ENCODE results near the gene PPIF.

Gene PPIF

DNA sequence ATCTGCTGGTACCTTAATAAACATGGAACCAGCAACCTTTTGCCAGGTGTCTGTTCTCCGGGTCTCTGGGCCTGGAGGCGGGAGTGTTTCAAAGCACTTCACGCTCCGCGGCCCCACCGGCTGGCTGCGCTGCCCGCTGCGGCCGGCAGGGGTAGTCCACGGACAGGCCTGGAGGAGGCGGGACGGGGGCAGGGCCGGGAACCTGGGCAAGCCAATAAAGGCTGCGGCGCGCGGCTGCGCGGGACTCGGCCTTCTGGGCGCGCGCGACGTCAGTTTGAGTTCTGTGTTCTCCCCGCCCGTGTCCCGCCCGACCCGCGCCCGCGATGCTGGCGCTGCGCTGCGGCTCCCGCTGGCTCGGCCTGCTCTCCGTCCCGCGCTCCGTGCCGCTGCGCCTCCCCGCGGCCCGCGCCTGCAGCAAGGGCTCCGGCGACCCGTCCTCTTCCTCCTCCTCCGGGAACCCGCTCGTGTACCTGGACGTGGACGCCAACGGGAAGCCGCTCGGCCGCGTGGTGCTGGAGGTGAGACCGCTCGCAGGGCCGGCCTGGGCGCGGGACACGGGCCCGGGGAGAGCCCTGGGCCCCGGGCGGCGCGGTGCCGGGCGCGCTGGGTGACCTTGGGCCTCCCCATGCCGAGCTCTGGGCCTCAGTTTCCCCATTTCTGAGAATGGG lies at the start of gene PPIF:
Gene PPIF (plus strand): TSS at position 244 of the 668 bp plus-strand sequence. CDS start 80 bp downstream, at position 324.
- peak; percentile 96 for DNase-seq

DNA sequence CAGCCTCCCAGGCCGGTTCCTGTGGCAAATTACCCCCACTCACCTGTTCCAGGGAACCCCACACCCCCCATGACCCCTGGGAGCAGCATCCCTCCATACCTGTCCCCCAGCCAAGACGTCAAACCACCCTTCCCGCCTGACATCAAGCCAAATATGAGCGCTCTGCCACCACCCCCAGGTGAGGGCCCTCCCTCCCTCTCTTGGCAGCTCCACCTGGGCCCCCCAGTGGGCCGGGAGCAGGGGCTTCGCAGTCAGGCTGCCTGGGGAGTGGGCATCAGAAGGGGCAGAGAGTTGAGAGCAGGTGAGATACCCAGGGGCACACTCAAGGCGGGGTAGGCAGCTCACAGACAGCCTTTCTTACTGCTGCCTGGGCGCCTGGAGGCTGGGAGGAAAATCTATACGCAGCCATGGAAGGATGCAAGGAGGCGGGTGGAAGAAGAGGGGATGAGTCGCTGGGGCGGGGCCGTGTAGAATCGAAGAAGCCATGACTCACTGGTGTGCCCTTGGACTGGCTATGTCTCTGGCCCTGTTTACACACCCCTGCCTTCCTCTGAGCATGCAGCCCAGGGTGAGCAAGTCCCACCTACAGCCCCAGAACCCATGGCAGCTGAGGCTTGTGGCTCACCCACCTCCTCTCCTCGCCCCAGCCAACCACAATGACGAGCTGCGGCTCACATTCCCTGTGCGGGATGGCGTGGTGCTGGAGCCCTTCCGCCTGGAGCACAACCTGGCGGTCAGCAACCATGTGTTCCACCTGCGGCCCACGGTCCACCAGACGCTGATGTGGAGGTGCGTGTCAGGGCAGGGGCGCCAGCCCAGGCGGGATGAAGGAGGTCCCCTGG lies 48.6 kb upstream of the PPIF start:
- DNase-seq: peak; percentile 57

DNA sequence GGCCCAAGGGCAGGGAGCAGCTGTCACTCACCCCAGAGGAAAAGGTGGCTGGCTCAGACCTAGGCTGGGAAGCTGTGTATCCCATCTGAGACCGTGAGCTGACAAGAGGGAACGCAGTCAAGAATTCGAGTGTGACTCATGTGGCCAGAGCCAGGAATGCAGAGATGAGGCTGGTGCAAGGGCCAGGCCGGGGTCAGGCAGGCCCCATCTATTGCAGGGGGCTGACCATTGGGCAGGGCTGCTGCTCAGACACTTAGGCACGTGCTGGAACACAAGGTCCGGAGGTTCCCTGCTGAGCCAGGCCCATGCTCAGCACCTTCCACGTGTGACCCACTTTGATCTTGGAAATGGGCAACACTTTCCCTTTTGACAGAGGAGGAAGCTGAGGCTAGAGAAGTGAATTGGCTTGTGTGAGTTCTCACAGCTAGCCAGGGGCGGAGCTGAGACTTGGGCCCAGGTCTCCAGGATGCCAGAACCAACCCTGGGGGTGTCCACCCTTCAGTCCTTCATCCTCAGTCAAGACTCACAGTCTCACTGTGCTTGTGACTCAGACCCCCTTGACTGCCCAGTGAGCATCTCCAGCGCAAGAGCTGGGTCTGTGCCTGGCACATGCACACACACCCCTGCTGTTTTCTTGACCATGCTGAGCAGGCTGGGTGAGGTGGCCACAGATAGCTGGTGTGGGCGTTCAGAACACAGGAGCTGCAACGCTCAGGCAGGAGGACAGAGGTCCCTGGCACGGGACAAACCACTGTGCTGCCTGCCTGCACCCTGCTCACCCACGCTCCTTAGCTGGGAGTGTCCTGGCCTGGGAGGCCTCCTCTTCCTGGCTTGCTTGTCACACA lies 47.6 kb upstream of the PPIF start:
- no peak for DNase-seq

DNA sequence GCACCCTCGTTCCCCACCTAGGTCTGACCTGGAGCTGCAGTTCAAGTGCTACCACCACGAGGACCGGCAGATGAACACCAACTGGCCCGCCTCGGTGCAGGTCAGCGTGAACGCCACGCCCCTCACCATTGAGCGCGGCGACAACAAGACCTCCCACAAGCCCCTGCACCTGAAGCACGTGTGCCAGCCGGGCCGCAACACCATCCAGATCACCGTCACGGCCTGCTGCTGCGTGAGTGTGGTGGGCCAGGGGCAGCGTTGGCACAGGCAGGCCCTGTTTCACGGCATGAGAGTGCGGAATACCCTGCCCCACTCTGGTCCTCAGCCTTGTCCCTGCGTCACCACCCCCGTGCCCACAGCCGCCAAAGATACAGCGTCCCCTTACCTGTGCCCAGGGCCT lies 46.6 kb upstream of the PPIF start:
- no peak for DNase-seq

DNA sequence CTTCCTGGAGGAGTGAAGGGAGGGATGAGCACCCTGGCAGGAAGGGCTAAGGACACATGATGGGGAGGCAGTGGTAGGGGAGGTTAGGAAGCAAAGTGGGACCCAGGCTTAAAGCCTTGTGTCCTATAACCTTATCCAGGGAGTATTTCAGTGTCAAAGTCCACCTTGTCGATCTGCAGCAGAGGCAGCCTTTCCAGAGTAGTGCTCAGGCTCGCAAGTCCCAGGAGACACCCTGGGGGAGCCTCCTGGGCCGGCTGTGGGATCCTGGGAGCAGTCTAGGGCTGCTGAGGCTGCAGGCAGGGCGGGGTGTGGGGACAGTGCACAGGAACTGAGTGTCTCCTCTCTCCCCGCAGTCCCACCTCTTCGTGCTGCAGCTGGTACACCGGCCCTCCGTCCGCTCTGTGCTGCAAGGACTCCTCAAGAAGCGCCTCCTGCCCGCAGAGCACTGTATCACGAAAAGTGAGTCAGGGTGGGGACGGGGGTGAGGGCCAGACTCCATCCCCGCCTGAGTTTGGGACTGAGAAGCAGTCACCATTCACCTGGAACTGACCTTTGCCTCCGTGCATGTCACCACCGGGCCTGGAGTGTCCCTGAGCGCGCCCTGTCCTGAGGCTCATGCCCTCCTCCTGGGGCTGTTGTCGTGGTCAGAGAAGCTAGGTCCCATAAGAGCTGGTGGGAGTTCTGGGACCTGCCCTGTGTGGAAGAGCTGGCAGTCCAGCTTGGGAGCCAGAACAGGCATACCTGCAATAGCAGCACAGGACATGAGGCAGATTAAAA lies 45.3 kb upstream of the PPIF start:
- DNase-seq: no peak

DNA sequence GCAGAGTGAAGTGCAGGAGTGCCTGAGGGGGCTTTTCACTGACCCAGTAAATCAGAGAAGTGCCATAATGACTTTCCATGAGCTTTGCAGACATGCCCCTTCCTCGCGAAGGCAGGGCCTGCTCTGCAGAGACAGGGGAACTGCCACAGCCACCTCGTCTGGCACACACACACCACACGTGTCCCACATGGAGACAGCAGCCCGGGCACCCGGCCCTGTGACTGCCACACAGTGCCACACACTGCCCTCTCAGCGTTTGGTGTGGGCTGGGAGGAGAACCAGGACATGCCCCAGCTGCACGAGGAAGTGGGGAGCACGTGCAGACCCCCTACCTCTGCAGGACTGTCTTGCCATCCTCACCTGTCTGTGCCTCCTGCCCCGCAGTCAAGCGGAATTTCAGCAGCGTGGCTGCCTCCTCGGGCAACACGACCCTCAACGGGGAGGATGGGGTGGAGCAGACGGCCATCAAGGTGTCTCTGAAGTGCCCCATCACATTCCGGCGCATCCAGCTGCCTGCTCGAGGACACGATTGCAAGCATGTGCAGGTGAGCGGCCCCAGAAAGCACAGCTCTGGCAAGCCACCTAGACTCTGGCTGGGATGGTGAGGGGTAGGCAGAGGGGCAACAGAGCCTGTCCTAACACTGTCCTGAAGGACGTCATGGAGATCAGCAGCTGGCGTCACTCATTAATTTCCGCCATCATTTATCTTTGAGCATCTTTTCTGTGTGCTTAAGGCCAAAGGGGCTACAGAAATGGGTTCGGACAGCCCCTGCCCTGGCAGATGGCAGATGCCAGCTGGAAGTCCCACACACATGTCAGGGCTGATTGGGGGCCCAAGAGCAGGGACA lies 43.4 kb upstream of the PPIF start:
- no peak for DNase-seq

DNA sequence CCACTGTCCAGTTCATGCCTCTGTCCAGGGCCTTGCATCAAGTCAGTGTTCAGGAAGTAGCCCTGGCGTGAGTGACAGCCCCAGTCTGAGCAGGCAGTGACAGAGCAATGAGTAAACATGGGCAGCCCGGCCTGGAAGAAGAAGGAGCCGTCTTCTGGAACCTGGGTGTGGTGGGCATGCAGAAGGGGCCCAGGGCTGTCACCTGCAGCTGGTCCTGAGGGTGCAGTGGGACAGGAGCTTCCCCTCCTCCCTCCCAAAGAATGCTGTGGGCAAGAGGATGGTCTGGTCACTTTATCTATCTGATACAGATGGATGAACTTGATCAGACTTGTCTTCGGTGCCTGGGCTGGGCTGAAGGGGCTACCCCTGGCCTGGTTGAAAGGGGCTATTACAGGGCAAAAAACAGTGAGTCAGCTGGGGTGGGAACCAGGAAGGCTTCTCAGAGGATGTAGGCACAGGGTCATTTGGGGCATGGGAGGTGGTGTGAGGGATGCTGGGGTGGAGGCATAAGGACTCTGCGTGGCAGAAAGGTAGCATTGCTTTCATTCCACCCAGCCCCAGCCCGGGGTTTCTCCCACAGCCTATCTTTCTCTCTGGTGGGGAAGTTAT lies 42.7 kb upstream of the PPIF start:
- DNase-seq: no peak

DNA sequence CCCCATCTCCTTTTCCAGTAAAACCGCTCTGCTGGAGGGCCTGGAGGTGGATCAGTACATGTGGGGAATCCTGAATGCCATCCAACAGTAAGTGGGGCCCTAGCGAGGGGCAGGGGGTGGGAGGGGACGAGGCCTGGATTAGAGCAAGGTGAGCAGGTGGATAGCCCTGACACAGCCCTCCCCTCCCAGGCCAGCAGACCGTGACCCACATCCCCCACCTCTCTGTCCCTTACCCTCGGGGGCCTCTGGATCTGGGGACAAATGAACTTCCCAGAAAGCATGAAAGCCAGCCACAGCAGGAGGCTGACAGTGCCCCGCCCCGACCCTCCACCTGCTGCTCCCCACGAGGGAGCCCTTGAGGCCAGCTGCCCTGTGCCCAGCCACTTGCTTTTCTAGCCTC lies 41.8 kb upstream of the PPIF start:
- no peak for DNase-seq

DNA sequence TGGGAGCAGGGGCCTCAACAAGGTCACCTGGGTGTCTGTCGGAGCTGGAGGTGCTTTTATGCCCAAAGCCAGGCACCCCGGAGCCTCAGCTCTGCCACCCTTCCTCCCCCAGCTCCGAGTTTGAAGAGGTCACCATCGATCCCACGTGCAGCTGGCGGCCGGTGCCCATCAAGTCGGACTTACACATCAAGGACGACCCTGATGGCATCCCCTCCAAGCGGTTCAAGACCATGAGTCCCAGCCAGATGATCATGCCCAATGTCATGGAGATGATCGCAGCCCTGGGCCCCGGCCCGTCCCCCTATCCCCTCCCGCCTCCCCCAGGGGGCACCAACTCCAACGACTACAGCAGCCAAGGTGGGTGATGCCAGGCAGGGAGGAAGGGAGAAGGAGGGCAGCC lies 41.3 kb upstream of the PPIF start:
- no peak for DNase-seq

DNA sequence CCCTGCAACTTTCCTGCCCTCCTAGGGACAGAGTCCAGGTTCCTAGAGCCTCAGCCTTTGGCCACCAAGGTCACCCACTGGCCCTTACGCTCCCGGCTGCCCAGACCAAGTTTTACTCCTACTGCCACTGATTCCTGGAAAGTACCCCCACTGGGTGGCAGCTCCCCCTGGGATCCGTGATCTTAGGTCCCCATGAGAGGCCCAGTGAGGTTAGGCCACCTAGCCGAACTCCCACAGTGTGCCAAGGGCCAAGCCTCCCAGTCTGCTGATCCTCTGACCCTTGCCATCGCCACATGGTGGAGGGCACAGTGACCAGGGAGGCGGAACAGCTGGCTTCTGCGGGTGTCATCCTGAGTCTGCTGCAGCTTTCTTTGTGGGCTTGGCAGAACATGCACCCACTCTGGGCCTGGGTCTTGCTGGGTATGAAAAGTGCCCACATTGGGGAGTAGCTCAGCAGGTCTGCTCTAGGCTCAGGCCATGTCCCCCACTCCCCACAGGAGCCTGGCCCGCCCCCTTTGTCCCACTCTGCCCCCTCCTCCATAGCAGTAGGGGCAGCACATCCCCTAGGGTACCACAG lies 40.5 kb upstream of the PPIF start:
- DNase-seq: no peak

DNA sequence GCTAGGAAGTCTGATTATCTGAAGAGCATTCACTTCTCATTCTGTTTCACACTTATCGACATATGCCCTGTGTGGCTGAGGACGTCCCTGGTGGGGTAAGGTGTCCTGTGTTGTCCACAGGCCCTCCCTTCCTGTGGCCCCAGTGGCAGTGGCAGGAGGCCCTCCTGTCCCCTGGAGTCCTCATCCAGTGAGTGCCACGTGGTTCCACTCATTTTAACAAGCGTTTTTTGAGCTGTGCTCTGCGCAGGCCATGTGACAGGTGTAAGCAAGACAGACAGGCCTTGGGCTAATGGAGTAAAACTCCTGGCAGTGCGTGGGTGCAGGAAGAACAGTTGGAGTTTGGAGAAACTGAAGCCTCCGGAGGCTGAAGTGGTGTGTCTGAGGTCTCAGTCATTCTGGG lies 39.3 kb upstream of the PPIF start:
- DNase-seq: no peak

DNA sequence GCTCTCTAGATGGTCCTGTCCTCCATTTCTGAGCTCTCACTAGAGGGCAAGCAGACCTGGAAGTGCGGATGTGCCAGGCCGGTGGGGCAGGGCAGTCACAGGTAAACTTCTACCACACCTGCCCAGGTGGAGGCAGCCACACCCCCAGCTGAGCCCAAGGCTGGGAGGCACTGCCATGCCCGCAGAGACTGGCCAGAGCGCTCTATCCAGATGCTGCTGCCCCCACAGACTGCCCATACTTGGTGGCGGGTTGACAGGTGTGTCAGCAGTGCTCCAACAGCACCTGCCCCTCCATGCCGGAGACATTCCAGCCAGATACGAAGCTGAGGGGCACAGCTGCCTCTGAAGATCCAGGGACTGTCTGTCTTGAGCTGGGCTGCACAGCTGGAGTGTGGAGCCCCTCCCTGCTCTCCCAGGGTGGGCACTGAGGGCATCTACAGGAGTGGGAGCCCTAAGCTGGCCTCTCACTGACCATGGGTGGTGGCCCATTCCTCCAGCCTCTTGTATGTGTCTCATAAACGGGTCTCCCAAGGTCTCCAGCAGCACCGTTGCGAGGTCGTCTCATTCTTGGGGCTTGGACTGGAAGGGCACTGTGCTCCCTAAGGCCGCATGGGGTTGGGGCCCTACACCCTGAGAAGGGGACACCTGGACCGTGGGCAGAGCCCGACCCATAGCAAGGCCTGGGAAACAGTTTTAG lies 38.2 kb upstream of the PPIF start:
- no peak for DNase-seq

DNA sequence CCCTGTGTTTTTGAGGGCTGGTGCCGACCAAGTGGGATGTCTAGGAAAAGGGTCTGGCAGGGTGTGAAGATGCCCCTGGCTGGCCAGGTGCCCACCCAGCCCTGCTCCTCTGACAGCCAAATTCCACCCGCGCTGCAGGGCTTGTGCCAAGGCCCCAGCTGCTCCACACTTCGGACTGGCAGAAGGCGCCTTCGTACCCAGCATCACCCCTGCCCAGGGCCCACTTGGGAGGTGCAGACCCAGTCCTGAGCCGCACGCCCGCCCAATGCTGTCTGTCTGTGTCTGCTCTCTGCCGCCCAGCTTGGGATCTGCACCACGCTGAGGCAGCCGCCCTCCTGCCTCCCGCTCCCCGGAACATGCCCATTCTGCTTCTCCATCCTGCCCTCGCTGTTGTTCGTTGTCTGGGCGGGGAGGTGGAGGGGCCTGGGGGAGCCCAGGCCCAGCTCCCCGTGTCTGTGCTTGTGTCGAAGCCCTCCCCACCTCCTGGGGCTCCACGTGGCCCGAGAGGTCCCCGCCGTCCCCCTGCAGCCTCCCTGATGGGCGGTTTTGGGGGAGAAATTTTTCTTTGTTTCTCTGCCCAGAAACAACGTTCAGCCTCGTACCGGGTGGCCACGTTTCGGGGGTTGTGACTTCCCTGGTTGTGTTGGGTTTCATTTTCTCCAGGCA lies 36.9 kb upstream of the PPIF start:
- DNase-seq: no peak

DNA sequence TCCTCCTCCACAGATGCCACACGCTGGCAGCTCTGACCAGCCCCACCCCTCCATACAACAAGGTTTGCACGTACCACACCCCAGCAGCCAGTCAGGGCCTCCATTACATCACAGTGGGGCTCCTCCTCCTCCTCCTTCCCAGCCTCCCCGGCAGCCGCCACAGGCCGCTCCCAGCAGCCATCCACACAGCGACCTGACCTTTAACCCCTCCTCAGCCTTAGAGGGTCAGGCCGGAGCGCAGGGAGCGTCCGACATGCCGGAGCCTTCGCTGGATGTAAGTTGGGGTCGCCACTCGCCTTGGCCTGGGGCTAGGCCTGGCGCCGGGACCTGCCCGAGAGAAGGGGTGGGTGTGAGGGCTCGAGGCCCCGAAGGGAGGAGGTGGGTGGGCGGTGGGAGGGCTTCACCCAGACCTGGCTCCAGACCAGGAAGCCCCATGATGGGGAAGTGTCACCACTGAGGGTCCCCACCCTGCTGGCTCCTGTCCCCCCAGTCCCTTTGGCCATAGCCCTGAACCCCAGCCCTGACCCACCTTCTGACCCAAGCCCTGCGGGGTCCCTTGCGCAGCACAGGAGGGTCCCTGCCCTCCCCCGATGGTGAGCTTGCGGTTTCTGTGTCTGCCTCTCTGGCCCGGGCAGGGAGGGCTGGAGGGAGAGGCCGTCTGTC lies 36.2 kb upstream of the PPIF start:
- no peak for DNase-seq

DNA sequence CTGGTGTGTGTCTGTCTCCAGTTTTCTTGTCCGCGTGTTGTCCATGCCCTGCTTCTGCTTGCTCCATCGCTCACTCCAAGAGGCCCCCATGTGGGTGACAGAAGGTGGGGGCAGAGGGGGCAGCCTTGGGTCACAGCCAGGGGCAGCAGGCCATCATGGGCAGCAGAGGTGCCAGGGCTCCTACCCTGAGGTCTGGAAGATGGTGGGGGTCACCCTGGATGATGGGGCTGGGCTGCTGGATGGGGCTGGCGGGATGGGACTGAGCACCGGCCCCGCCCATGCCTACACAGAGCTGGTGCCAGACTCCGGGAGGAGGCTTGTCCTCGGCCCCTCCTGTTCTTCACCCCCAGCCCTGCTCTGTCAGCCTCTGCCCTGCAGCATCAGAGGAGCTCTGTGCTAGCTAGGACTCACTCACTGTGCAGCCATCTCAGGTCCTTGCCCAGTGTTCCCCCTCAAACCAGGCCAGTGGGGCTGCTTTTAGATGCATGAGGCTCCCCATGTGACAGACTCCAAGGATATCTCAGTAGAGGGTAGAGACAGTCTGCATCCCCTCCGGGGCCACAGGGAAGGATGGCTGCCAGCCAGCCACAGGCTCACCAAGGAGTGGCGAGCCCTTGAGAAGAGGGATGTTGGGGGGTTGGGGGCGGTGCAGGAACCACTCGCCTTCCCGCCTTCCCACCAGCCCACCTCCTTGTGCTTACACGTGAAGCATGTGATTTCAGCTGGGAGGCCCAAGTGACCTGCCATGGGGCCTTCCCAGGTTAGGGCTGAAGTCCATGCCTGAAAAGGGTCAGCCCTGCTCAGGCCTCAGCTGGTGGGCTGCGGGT lies 35.5 kb upstream of the PPIF start:
- DNase-seq: no peak

DNA sequence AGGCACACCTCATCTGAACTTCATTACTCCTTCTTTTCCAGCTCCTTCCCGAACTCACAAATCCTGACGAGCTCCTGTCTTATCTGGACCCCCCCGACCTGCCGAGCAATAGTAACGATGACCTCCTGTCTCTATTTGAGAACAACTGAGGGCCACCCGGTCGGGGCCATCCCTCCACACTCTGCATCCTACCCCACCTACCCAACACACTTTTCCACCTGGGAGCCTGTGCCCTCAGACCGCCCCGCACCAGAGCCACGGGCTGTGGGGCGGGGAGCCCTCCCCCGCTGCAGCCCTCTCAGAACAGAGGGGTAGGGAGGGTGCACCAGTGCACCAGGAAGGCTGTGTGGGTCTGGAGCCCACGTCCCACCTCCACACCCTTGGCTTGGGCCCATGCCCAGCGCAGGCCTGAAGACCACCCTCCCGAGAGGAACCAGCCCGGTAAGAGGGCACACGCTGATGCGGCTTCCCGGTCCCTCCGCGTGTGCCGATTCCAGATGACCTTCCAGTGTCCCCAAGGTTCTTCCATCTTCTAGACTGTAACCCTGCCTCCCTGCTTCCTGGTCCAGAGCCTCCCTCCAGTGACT lies 34.6 kb upstream of the PPIF start:
- DNase-seq: no peak

DNA sequence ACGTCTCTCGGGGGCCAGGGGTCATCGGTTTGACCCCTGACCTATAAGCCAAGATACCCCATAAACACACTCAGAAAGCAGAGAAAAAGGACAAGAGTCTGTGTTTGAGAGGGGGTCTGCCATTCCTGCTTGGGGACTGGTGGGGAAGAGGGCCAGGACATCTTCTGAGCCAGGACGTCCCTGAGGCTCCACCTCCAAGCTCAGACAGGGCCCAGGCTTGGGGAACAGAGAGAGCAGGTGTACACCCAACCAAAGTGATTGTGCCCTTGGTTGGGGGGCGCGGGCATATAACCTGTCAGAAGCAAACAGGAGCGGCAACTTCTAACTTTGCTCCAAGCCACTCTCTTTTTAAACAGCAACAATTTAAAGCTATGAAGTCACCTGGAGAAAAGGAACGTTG lies 33.9 kb upstream of the PPIF start:
- no peak for DNase-seq

DNA sequence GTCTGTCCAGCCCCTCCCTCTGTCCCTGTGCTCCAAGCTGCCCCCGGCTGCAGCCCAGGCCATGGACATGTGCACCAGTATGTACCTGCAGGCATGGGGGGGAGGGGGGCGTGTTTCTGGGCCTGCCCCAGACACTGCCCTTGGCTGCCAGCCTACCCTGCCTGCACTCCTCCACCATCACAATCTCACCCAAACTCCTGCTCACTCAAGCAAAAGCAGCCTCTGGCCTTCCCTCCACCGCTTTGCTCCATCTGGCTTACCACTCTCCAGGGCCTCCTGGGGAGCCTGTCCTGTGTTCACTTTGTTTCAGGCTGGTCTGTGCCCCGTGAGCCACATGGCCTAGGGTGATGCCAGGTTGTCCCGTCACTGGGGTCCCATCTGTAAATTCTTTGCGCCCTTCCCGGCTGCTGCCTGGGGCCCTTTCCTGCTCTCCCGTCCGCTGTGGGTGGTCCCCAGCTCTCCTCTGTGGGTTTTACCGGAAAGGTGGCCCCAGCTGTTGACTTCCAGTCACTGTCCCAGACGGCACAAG lies 33.3 kb upstream of the PPIF start:
- no peak for DNase-seq

Measured in activated CD4-positive, alpha-beta T cell treated with anti-CD3 and anti-CD28 coated beads, Interleukin-2, amount 50 U/mL, for 16 hours (primary cell).